GM19372 (cell line): Measurements from ENCODE around the gene TMEM50B.

ENCODE experiments used
- ATAC-seq: cut with Tn5 transposase; IDR thresholded peaks from one replicate; pipeline ENCODE4 v1.9.1; 2021; ENCODE audit warnings: mild to moderate bottlenecking, low read depth, moderate library complexity; ENCODE audit not compliant: unreplicated experiment

Gene TMEM50B

DNA sequence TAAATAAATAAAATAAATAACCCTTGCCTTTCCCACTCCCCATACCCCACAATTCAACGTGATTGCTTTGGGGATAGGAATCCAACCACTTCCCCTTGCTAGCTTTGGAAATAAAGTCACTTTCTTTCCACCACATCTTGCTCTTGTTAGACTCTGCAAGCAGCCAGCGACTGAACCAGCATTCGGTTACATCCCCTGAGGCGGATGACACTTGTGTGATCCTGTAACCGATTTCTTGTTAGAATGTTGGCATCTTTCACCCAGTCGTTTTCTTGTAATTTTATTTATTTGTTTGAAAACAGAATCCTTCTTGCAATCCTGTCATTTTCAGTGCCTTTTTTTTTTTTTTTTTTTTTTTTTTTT, 78.2 kb downstream of the TMEM50B start:
- no peak for ATAC-seq
